Measurements from ENCODE around the gene NELFE.

- TF ChIP-seq POLR2A (IDR thresholded peaks at IDR 0.05) = no peak
- TF ChIP-seq CTCF (IDR thresholded peaks at IDR 0.05) = no peak
These were observed 23.8 kb downstream of the NELFE start for GRCh38 chr6:31935021-31935420.

Measured in heart left ventricle (tissue), 13 donors.